Liver (tissue), 3 donors: ENCODE data around the gene ENOX1.

ENCODE experiments used
- ATF3 ChIP-seq: IDR thresholded peaks from 2 replicates; pipeline ENCODE4 v1.6.1; 2016; ENCODE audit warnings: antibody characterized with exemption
- CTCF ChIP-seq: fragments of 150-350 bp; IDR thresholded peaks from 2 replicates; pipeline ENCODE4 v1.5.1; 2017; ENCODE audit warnings: improper control_type of control experiment, low read depth, low read length; ENCODE audit not compliant: missing input control
- GABPA ChIP-seq, 2 donors: IDR thresholded peaks in 1 of 2; conservative IDR thresholded peaks in 1 of 2; 2 replicates each; pipeline ENCODE4 v1.6.1; 2016; ENCODE audit warnings: antibody characterized with exemption in 2 of 2, mild to moderate bottlenecking in 1 of 2, moderate library complexity in 1 of 2
- REST ChIP-seq: IDR thresholded peaks from 2 replicates; pipeline ENCODE4 v1.6.1; 2016; ENCODE audit warnings: antibody characterized with exemption, mild to moderate bottlenecking
- SP1 ChIP-seq: IDR thresholded peaks from 2 replicates; pipeline ENCODE4 v1.6.1; 2018; ENCODE audit warnings: antibody characterized with exemption, mild to moderate bottlenecking
- TAF1 ChIP-seq: conservative IDR thresholded peaks from 2 replicates; pipeline ENCODE4 v1.6.1; 2016; ENCODE audit warnings: antibody characterized with exemption, mild to moderate bottlenecking
- TF ChIP-seq, protein P1 (sequence below): IDR thresholded peaks from 2 replicates; pipeline ENCODE4 v1.6.1; 2016; ENCODE audit warnings: antibody characterized with exemption
- donor health status: healthy.
- donor health status: healthy.

DNA sequence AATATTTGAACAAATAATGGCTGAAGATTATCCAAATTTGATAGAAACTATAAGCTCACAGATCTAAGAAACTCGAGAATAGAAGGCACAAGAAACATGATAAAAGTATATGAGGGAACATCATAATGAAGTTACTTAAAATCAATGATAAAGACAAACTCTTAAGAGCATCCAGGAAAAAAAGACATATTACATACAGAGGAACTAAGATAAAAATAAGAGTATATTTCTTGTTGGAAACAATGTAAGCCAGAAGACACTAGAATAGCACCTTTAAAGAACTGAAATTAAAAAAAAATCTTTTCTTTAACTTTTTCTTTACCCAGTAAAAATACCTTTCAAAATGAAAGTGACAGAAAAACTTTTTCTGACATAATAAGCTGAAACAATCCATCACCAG is 407.0 kb downstream of the ENOX1 start:
- TF ChIP-seq CTCF: no peak
- TF ChIP-seq ATF3: no peak
- TF ChIP-seq TAF1: no peak
- TF ChIP-seq SP1: no peak
- TF ChIP-seq, protein P1, sequence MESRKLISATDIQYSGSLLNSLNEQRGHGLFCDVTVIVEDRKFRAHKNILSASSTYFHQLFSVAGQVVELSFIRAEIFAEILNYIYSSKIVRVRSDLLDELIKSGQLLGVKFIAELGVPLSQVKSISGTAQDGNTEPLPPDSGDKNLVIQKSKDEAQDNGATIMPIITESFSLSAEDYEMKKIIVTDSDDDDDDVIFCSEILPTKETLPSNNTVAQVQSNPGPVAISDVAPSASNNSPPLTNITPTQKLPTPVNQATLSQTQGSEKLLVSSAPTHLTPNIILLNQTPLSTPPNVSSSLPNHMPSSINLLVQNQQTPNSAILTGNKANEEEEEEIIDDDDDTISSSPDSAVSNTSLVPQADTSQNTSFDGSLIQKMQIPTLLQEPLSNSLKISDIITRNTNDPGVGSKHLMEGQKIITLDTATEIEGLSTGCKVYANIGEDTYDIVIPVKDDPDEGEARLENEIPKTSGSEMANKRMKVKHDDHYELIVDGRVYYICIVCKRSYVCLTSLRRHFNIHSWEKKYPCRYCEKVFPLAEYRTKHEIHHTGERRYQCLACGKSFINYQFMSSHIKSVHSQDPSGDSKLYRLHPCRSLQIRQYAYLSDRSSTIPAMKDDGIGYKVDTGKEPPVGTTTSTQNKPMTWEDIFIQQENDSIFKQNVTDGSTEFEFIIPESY: no peak
- TF ChIP-seq GABPA (IDR thresholded peaks at IDR 0.05 in 1 of 2, conservative IDR thresholded peaks at IDR 0.05 in 1 of 2): no peak
- no peak for TF ChIP-seq REST
